H1 (cell line): ENCODE measurements around the gene ZNF134. TPM values are rescaled to one million over a fixed set of nuclear protein-coding genes. Genes with fewer than 3 reads are reported as not detected.

ENCODE experiments used
- CTCF ChIA-PET: fragments of 300-600 bp; sonication (Branson Sonifier 250); formaldehyde crosslinking; loops from one replicate; lab custom pipeline; 2021; ENCODE audit not compliant: partially characterized antibody; lab: Charles Lee
- POLR2A ChIA-PET: fragments of 300-600 bp; sonication (Branson Sonifier 250); formaldehyde crosslinking; loops from one replicate; lab custom pipeline; 2021; ENCODE audit warnings: inconsistent platforms; ENCODE audit not compliant: partially characterized antibody; lab: Charles Lee
- DNase-seq, 2 experiments: peaks; one replicate each; pipeline versions ENCODE4 v3.0.0 to v3.0.0-alpha.2; 2010 to 2022; ENCODE audit warnings: low spot score in 2 of 2, low read depth in 1 of 2, mixed read lengths in 1 of 2
- FAIRE-seq: peaks from 2 replicates; lab custom pipeline; 2011; peaks lifted over from hg19 to GRCh38; lab: Jason Lieb, UNC
- H2AFZ ChIP-seq: 2 replicates; pipeline ENCODE4 v1.8.1; 2012; ENCODE audit warnings: low read length, inconsistent platforms
- H2AK5ac ChIP-seq: 2 replicates; pipeline ENCODE4 v1.6.1; 2013; ENCODE audit warnings: low read depth, low read length
- H2BK120ac ChIP-seq: replicated peaks from 2 replicates; pipeline ENCODE3; 2013; ENCODE audit warnings: low read depth, low read length, inconsistent platforms
- H2BK12ac ChIP-seq: 2 replicates; pipeline ENCODE4 v1.6.1; 2013; ENCODE audit warnings: low read depth, low read length
- H2BK15ac ChIP-seq: 2 replicates; pipeline ENCODE4 v1.6.1; 2013; ENCODE audit warnings: low read length
- H2BK20ac ChIP-seq: 2 replicates; pipeline ENCODE4 v1.6.1; 2013; ENCODE audit warnings: low read length
- H2BK5ac ChIP-seq: 2 replicates; pipeline ENCODE4 v1.6.1; 2013; ENCODE audit warnings: low read depth, low read length
- H3K14ac ChIP-seq: 2 replicates; pipeline ENCODE4 v1.6.1; 2013; ENCODE audit warnings: inconsistent platforms; ENCODE audit not compliant: insufficient read length
- H3K18ac ChIP-seq: 2 replicates; pipeline ENCODE4 v1.6.1; 2013; ENCODE audit warnings: low read length; ENCODE audit errors: extremely low read depth
- H3K23ac ChIP-seq: 2 replicates; pipeline ENCODE4 v1.6.1; 2013; ENCODE audit warnings: inconsistent platforms; ENCODE audit not compliant: insufficient read length
- H3K23me2 ChIP-seq: 2 replicates; pipeline ENCODE4 v1.6.1; 2013; ENCODE audit warnings: low read depth, low read length
- H3K27ac ChIP-seq: 2 replicates; pipeline ENCODE4 v1.6.1; 2011; ENCODE audit warnings: low read depth, low read length, inconsistent platforms
- H3K27me3 ChIP-seq, 4 experiments: replicated peaks in 1 of 4; 1 replicate in 1 of 4; 2 replicates in 3 of 4; pipeline versions ENCODE4 v1.6.1 to v1.8.1; 2011 to 2013; ENCODE audit warnings: low read length in 3 of 4, mild to moderate bottlenecking in 3 of 4, inconsistent platforms in 2 of 4, mixed read lengths in 2 of 4, moderate library complexity in 1 of 4; ENCODE audit not compliant: control insufficient read depth in 3 of 4, insufficient read depth in 3 of 4; ENCODE audit errors: extremely low read depth in 1 of 4
- H3K36me3 ChIP-seq, 4 experiments: 2 replicates each; pipeline versions ENCODE4 v1.6.1 to v1.8.1; 2011 to 2013; ENCODE audit warnings: mild to moderate bottlenecking in 4 of 4, low read length in 3 of 4, moderate library complexity in 2 of 4, control low read depth in 1 of 4, inconsistent platforms in 1 of 4; ENCODE audit not compliant: insufficient read depth in 4 of 4, control insufficient read depth in 2 of 4
- H3K4ac ChIP-seq: replicated peaks from 2 replicates; pipeline ENCODE3; 2013; ENCODE audit warnings: low read length, low read depth, mixed read lengths, inconsistent platforms; ENCODE audit not compliant: insufficient read length
- H3K4me1 ChIP-seq, 4 experiments: replicated peaks in 1 of 4; 1 replicate in 1 of 4; 2 replicates in 3 of 4; pipeline versions ENCODE4 v1.6.1 to v1.8.1; 2011 to 2013; ENCODE audit warnings: low read length in 3 of 4, inconsistent platforms in 2 of 4, mixed read lengths in 1 of 4; ENCODE audit not compliant: insufficient read depth in 4 of 4, control insufficient read depth in 3 of 4
- H3K4me2 ChIP-seq, 2 experiments: 2 replicates each; pipeline versions ENCODE4 v1.6.1 to v1.8.1; 2011 to 2013; ENCODE audit warnings: low read depth in 2 of 2, low read length in 2 of 2, control low read depth in 1 of 2, inconsistent platforms in 1 of 2, mild to moderate bottlenecking in 1 of 2; ENCODE audit not compliant: insufficient read depth in 1 of 2
- H3K4me3 ChIP-seq, 4 experiments: fragments of 200-600, 300-600 bp in 1 of 4; sonication (generic), shearing (Covaris generic), sonication (Bioruptor Twin) in 1 of 4; 2 replicates each; pipeline versions ENCODE4 v1.5.1 to v1.8.1; 2011 to 2016; ENCODE audit warnings: low read length in 4 of 4, low read depth in 3 of 4, control low read depth in 2 of 4, inconsistent platforms in 2 of 4, mild to moderate bottlenecking in 2 of 4, mixed read lengths in 1 of 4, moderate library complexity in 1 of 4; ENCODE audit not compliant: insufficient read depth in 2 of 4; ENCODE audit errors: extremely low read depth in 1 of 4
- H3K56ac ChIP-seq: replicated peaks from 2 replicates; pipeline ENCODE3; 2013; ENCODE audit warnings: low read depth, mild to moderate bottlenecking, mixed read lengths, low read length, inconsistent platforms; ENCODE audit not compliant: insufficient read length
- H3K79me1 ChIP-seq: 2 replicates; pipeline ENCODE4 v1.6.1; 2013; ENCODE audit warnings: low read depth, low read length, control low read depth
- H3K79me2 ChIP-seq, 2 experiments: 2 replicates each; pipeline versions ENCODE4 v1.6.1 to v1.8.1; 2012 to 2013; ENCODE audit warnings: low read length in 2 of 2, mild to moderate bottlenecking in 2 of 2, inconsistent platforms in 1 of 2; ENCODE audit not compliant: insufficient read depth in 2 of 2, control insufficient read depth in 1 of 2
- H3K9ac ChIP-seq, 4 experiments: replicated peaks in 1 of 4; 1 replicate in 1 of 4; 2 replicates in 3 of 4; pipeline versions ENCODE4 v1.6.1 to v1.8.1; 2011 to 2013; ENCODE audit warnings: low read depth in 3 of 4, low read length in 3 of 4, control low read depth in 2 of 4, mild to moderate bottlenecking in 2 of 4, moderate library complexity in 2 of 4, inconsistent platforms in 1 of 4; ENCODE audit errors: extremely low read depth in 1 of 4
- H3K9me3 ChIP-seq, 2 experiments: 2 replicates each; pipeline versions ENCODE4 v1.6.1 to v1.8.1; 2012 to 2013; ENCODE audit warnings: mild to moderate bottlenecking in 2 of 2, moderate library complexity in 2 of 2, control low read depth in 1 of 2, inconsistent platforms in 1 of 2, low read depth in 1 of 2, low read length in 1 of 2, mixed read lengths in 1 of 2; ENCODE audit not compliant: insufficient read depth in 2 of 2
- H4K20me1 ChIP-seq, 2 experiments: replicated peaks in 1 of 2; 2 replicates each; pipeline versions ENCODE3 to v1.8.1; 2011 to 2013; ENCODE audit warnings: inconsistent platforms in 2 of 2, low read length in 2 of 2, mild to moderate bottlenecking in 1 of 2; ENCODE audit not compliant: insufficient read depth in 2 of 2, control insufficient read depth in 1 of 2
- H4K5ac ChIP-seq: 2 replicates; pipeline ENCODE4 v1.6.1; 2013; ENCODE audit warnings: low read length, low read depth, mixed read lengths, inconsistent platforms; ENCODE audit not compliant: insufficient read length
- H4K8ac ChIP-seq: 2 replicates; pipeline ENCODE4 v1.8.0; 2013; ENCODE audit warnings: mild to moderate bottlenecking, moderate library complexity, low read length, inconsistent platforms; ENCODE audit not compliant: insufficient read depth; ENCODE audit errors: extremely low read depth
- H4K91ac ChIP-seq: replicated peaks from 2 replicates; pipeline ENCODE3; 2013; ENCODE audit warnings: low read length, mixed read lengths, inconsistent platforms; ENCODE audit not compliant: insufficient read length
- CTBP2 ChIP-seq: IDR thresholded peaks from 2 replicates; pipeline ENCODE4 v1.7.0; 2011; ENCODE audit warnings: borderline replicate concordance, mild to moderate bottlenecking, moderate library complexity, mixed read lengths, low read length; ENCODE audit not compliant: insufficient read depth, insufficient read length
- CTCF ChIP-seq, 3 experiments: IDR thresholded peaks; 1 replicate in 2 of 3; 2 replicates in 1 of 3; pipeline versions ENCODE4 v1.5.1 to v1.6.1; 2011; ENCODE audit warnings: low read length in 3 of 3, mild to moderate bottlenecking in 3 of 3, inconsistent platforms in 2 of 3, low read depth in 1 of 3, moderate library complexity in 1 of 3; ENCODE audit not compliant: insufficient read depth in 1 of 3; ENCODE audit errors: control extremely low read depth in 1 of 3
- POLR2A ChIP-seq, 2 experiments: IDR thresholded peaks; 1 replicate in 1 of 2; 2 replicates in 1 of 2; pipeline ENCODE4 v1.6.1; 2011; ENCODE audit warnings: low read depth in 2 of 2, low read length in 2 of 2, mild to moderate bottlenecking in 2 of 2; ENCODE audit errors: control extremely low read depth in 1 of 2
- RNF2 ChIP-seq: fragments of 200-900, 300-1000 bp; sonication (generic); IDR thresholded peaks from 2 replicates; pipeline ENCODE4 v1.7.1; 2016; ENCODE audit warnings: borderline replicate concordance, low read depth, mild to moderate bottlenecking, antibody characterized with exemption, low read length; ENCODE audit not compliant: poor library complexity, severe bottlenecking; ENCODE audit errors: missing control alignments
- RXRA ChIP-seq: IDR thresholded peaks from 2 replicates; pipeline ENCODE4 v1.6.1; 2011; ENCODE audit warnings: low read depth, mild to moderate bottlenecking, low read length, moderate library complexity; ENCODE audit not compliant: insufficient read depth
- TBP ChIP-seq: IDR thresholded peaks from 2 replicates; pipeline ENCODE4 v1.6.1; 2011; ENCODE audit warnings: low read depth, low read length, improper control_type of control experiment
- TCF12 ChIP-seq: IDR thresholded peaks from 2 replicates; pipeline ENCODE4 v1.6.1; 2011; ENCODE audit warnings: low read depth, mild to moderate bottlenecking, low read length
- ZNF274 ChIP-seq: IDR thresholded peaks from 2 replicates; pipeline ENCODE4 v1.7.0; 2012; ENCODE audit warnings: low read length, borderline replicate concordance; ENCODE audit errors: extremely low read depth
- WGBS, 2 experiments: shearing (Covaris generic) in 1 of 2; methylation state at CpG; one replicate each; pipeline versions ENCODE4 v1.1.6 to v1.1.7; 2013 to 2015; ENCODE audit warnings: low lambda C conversion rate in 2 of 2, mixed read lengths in 2 of 2, inconsistent platforms in 1 of 2, low coverage in 1 of 2, missing lambda C conversion rate in 1 of 2; ENCODE audit not compliant: insufficient replicate concordance in 2 of 2, insufficient coverage in 1 of 2, insufficient read length in 1 of 2; ENCODE audit errors: extremely low coverage in 1 of 2, missing lambda C conversion rate in 1 of 2; 5-methylcytosine and 5-hydroxymethylcytosine counted together
- polyA plus RNA-seq, 7 experiments: library from polyadenylated mRNA; depleted of rRNA in 3 of 7; stranded (reverse) in 5 of 7; unstranded in 2 of 7; fragments of >200 nt in 5 of 7; fragments of 200-250 nt in 2 of 7; gene quantifications; 1 replicate in 5 of 7; 2 replicates in 1 of 7; 4 replicates in 1 of 7; pipeline versions ENCODE4 v1.2.1 to v1.2.3, GENCODE V29; 2011 to 2013; ENCODE audit warnings: missing spikeins in 2 of 7, mixed read lengths in 2 of 7
- total RNA-seq: library from RNA; stranded (reverse); fragmentation: NEBNext Ultra II Directional; extraction: Animal tissue kit (Norgen Biotek cat#: 25700); gene quantifications from 2 replicates; pipeline ENCODE4 v1.2.1, GENCODE V29; 2021
- TF ChIP-seq, protein P1 (sequence below): IDR thresholded peaks from 2 replicates; pipeline ENCODE4 v1.6.1; 2012; ENCODE audit warnings: inconsistent platforms
- TF ChIP-seq, protein P2 (sequence below): IDR thresholded peaks from 2 replicates; pipeline ENCODE4 v1.6.1; 2012; ENCODE audit warnings: inconsistent platforms

ZNF134 gene
- total and polyA plus RNA-seq, 2 of the 8 experiments (the other 6 are each of a cell fraction or from before 2014, with no cell fraction given): 16.6 to 54.6 TPM

DNA sequence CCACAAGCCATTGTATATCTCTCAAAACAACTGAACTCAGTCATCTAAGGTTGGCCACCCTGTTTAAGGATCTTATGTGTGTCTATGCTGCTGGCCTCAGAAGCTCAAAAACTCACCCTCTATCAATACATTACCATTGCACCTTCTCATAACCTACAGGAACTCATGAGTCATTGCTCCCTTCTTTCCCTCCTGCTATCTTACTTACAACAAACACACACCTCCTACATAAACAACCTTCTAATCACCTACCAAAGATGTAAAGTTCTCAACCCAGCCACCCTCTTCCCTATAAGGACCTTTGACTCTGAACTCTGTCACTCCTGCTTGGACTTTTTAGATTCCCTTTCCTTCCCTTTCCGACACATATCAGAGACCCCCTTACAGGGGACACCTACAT is 41.4 kb downstream of the ZNF134 start:
- ChIA-PET CTCF (interaction anchor here (0.6 to 1.3 kb wide), 2 partner anchors 9 to 229 kb away, joined by 3 to 4 read pairs; no protein-coding TSS in a partner anchor), POLR2A (interaction anchor here (0.7 to 1.9 kb wide), 5 partner anchors 9 to 220 kb away, joined by 3 to 9 read pairs (median 3); partner anchors contain the start of genes ZNF211 and ZNF749)
- Histone ChIP-seq H2BK5ac (no peak overlapping the region), H2BK12ac (no peak overlapping the region), H4K20me1 (no peaks in the 10 kb centered on the region), H3K4me1 (peaks cover 0 to 2% (median 0%) of the 10 kb centered on the region in 4 experiments; a peak in 1 of 7 replicates), H3K18ac (no peak overlapping the region), H3K79me2 (no peaks in the 10 kb centered on the region), H3K4ac (no peak overlapping the region), H3K23me2 (no peaks in the 10 kb centered on the region; the same call in 1 of the 2 replicates), H2BK15ac (no peak overlapping the region), H3K56ac (no peak overlapping the region), H3K4me2 (no peak overlapping the region), H3K79me1 (no peaks in the 10 kb centered on the region), H4K91ac (no peak overlapping the region), H4K5ac (no peak overlapping the region), H3K23ac (no peak overlapping the region), H2AFZ (no peak overlapping the region), H3K9ac (no peak overlapping the region), H2BK20ac (no peak overlapping the region), H3K14ac (no peak overlapping the region), H2AK5ac (no peak overlapping the region), H2BK120ac (no peak overlapping the region), H3K9me3 (no peaks in the 10 kb centered on the region), H3K27me3 (peaks cover 0 to 2% (median 0%) of the 10 kb centered on the region in 4 experiments; a peak in 3 of 7 replicates), H3K36me3 (no peaks in the 10 kb centered on the region), H3K27ac (no peak overlapping the region), H3K4me3 (no peak overlapping the region), H4K8ac (no peak overlapping the region)
- 100% methylated on average over 1 of the region's 1 CpG; no CpG with 5 or more reads in 1 of the 2 experiments for WGBS, 2 experiments
- FAIRE-seq: no peak
- no peak for DNase-seq
- TF ChIP-seq CTCF (IDR thresholded peaks at IDR 0.05; ENCODE audit: control extremely low read depth in 1 of 3, insufficient read depth in 1 of 3, low read depth in 1 of 3, low read length in 3 of 3): no peak
- no peak for TF ChIP-seq TCF12
- TF ChIP-seq, protein P1, sequence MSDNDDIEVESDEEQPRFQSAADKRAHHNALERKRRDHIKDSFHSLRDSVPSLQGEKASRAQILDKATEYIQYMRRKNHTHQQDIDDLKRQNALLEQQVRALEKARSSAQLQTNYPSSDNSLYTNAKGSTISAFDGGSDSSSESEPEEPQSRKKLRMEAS: no peak
- TF ChIP-seq, protein P2, sequence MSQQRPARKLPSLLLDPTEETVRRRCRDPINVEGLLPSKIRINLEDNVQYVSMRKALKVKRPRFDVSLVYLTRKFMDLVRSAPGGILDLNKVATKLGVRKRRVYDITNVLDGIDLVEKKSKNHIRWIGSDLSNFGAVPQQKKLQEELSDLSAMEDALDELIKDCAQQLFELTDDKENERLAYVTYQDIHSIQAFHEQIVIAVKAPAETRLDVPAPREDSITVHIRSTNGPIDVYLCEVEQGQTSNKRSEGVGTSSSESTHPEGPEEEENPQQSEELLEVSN: no peak
- no peak for TF ChIP-seq CTBP2
- TF ChIP-seq TBP: no peak
- no peak for TF ChIP-seq POLR2A (IDR thresholded peaks at IDR 0.05; ENCODE audit: control extremely low read depth in 1 of 2, low read depth in 2 of 2, low read length in 2 of 2)
- no peak for TF ChIP-seq RXRA
- no peak for TF ChIP-seq ZNF274
- TF ChIP-seq RNF2: no peak
